HCEC 1CT (cell line): ENCODE data around the gene SLC25A21.
A peak's percentile ranks its signal among the peaks of the same experiment; 100 is the strongest.
"Not testable (repeated sequence)": the region's sequence is repeated elsewhere in the genome, so short reads cannot be mapped to it uniquely, and the experiment has no call there.

Source experiments
- DNase-seq: peaks from one replicate; pipeline ENCODE4 v3.0.0-alpha.2; 2017

The SLC25A21 gene

GRCh38 chr14:37172024-37172869 is at the start of gene SLC25A21:
SLC25A21 (minus strand) TSS chr14:37172606.
- peak; percentile 90 for DNase-seq

GRCh38 chr14:37221073-37221472 is 48.7 kb upstream of the SLC25A21 start:
- DNase-seq: no peak

GRCh38 chr14:37215345-37215744 is 42.9 kb upstream of the SLC25A21 start:
- DNase-seq: no peak

GRCh38 chr14:37213016-37213415 is 40.6 kb upstream of the SLC25A21 start:
- DNase-seq: no peak

GRCh38 chr14:37210448-37210847 is 38.0 kb upstream of the SLC25A21 start:
- DNase-seq: no peak

- DNase-seq: not testable (repeated sequence)
Measured at GRCh38 chr14:37209617-37210016, 37.2 kb upstream of the SLC25A21 start.

GRCh38 chr14:37205623-37206605 is 33.5 kb upstream of the SLC25A21 start:
- not testable (repeated sequence) for DNase-seq

GRCh38 chr14:37203423-37203822 is 31.0 kb upstream of the SLC25A21 start:
- no peak for DNase-seq

- DNase-seq: no peak
Measured at GRCh38 chr14:37202812-37203211, 30.4 kb upstream of the SLC25A21 start.

- DNase-seq: peak; percentile 53
Measured at GRCh38 chr14:37202265-37202664, 29.9 kb upstream of the SLC25A21 start.

GRCh38 chr14:37201724-37202123 is 29.3 kb upstream of the SLC25A21 start:
- no peak for DNase-seq

GRCh38 chr14:37198907-37199306 is 26.5 kb upstream of the SLC25A21 start:
- no peak for DNase-seq

GRCh38 chr14:37198273-37198598 is 25.8 kb upstream of the SLC25A21 start:
- no peak for DNase-seq

- peak; percentile 90 for DNase-seq
Measured at GRCh38 chr14:37197421-37198272, 25.2 kb upstream of the SLC25A21 start, which contains the start of gene MIPOL1. MIPOL1 (plus strand) TSS chr14:37197937; CDS start chr14:37247889, 49,952 bp downstream.

GRCh38 chr14:37196604-37197420 is 24.4 kb upstream of the SLC25A21 start:
- DNase-seq: no peak

GRCh38 chr14:37195327-37195726 is 22.9 kb upstream of the SLC25A21 start:
- DNase-seq: peak; percentile 91

GRCh38 chr14:37194698-37195097 is 22.3 kb upstream of the SLC25A21 start:
- DNase-seq: no peak

- DNase-seq: not testable (repeated sequence)
Measured at GRCh38 chr14:37189733-37190132, 17.3 kb upstream of the SLC25A21 start.

- not testable (repeated sequence) for DNase-seq
Measured at GRCh38 chr14:37187840-37188577, 15.6 kb upstream of the SLC25A21 start.

GRCh38 chr14:37187294-37187693 is 14.9 kb upstream of the SLC25A21 start:
- no peak for DNase-seq

- DNase-seq: no peak
Measured at GRCh38 chr14:37186865-37187264, 14.5 kb upstream of the SLC25A21 start.
